GM10248 (cell line): ENCODE data around the gene ARPC5L.

Experiments
- CTCF ChIA-PET: fragments of 300-600 bp; sonication (Branson Sonifier 250); formaldehyde crosslinking; extraction: SDS; loops from one replicate; lab custom pipeline; 2021; ENCODE audit warnings: antibody characterized with exemption; lab: Yijun Ruan, JAX
- POLR2A ChIA-PET: fragments of 350-650 bp; sonication (Branson Sonifier 250); formaldehyde crosslinking; extraction: SDS; loops from one replicate; lab custom pipeline; 2020; ENCODE audit warnings: antibody characterized with exemption; lab: Yijun Ruan, JAX
- DNase-seq: peaks from one replicate; pipeline ENCODE4 v3.0.0; 2012; ENCODE audit errors: extremely low spot score
- TF ChIP-seq, protein P1 (sequence below): IDR thresholded peaks from 2 replicates; pipeline ENCODE4 v1.5.1; 2012; ENCODE audit warnings: mild to moderate bottlenecking, low read depth; ENCODE audit errors: extremely low read depth, missing control alignments, control extremely low read depth

Gene ARPC5L

DNA sequence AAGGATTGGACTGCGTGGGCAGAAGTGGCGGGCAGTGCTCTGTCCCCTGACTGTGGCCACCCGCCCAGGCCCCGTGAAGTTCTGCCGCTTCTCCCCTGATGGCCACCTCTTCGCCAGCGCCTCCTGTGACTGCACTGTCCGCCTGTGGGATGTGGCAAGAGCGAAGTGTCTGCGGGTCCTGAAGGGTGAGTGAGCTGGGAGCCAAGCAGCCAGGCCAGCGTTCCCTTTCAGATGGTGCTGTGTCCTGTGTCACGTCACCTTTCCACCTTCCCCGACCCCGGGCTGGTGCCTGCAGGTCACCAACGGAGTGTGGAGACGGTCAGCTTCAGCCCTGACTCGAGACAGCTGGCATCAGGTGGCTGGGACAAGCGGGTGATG, 6.4 kb upstream of the ARPC5L start:
- ChIA-PET POLR2A (interaction anchor here (2.0 to 2.4 kb wide), 2 partner anchors 10 to 85 kb away, joined by 9 to 10 read pairs; partner anchors contain the start of gene NR6A1), CTCF (interaction anchor here (0.9 to 26.0 kb wide), 7 partner anchors 13 to 91 kb away, joined by 3 to 814 read pairs (median 62); partner anchors contain the start of genes ARPC5L, NR6A1, OLFML2A and RPL35)
- TF ChIP-seq, protein P1, sequence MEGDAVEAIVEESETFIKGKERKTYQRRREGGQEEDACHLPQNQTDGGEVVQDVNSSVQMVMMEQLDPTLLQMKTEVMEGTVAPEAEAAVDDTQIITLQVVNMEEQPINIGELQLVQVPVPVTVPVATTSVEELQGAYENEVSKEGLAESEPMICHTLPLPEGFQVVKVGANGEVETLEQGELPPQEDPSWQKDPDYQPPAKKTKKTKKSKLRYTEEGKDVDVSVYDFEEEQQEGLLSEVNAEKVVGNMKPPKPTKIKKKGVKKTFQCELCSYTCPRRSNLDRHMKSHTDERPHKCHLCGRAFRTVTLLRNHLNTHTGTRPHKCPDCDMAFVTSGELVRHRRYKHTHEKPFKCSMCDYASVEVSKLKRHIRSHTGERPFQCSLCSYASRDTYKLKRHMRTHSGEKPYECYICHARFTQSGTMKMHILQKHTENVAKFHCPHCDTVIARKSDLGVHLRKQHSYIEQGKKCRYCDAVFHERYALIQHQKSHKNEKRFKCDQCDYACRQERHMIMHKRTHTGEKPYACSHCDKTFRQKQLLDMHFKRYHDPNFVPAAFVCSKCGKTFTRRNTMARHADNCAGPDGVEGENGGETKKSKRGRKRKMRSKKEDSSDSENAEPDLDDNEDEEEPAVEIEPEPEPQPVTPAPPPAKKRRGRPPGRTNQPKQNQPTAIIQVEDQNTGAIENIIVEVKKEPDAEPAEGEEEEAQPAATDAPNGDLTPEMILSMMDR, result no peak
- no peak for DNase-seq

GRCh38 chr9:124855944-124856765, 5.8 kb upstream of the ARPC5L start:
- no peak for DNase-seq
- POLR2A ChIA-PET, result interaction anchor here (0.6 to 2.4 kb wide), 5 partner anchors 11 to 86 kb away, joined by 3 to 10 read pairs (median 5); partner anchors contain the start of gene NR6A1
- CTCF ChIA-PET, result interaction anchor here (0.9 to 26.0 kb wide), 7 partner anchors 12 to 92 kb away, joined by 3 to 814 read pairs (median 62); partner anchors contain the start of genes ARPC5L, NR6A1, OLFML2A and RPL35
- TF ChIP-seq, protein P1, result peak; percentile 54

DNA sequence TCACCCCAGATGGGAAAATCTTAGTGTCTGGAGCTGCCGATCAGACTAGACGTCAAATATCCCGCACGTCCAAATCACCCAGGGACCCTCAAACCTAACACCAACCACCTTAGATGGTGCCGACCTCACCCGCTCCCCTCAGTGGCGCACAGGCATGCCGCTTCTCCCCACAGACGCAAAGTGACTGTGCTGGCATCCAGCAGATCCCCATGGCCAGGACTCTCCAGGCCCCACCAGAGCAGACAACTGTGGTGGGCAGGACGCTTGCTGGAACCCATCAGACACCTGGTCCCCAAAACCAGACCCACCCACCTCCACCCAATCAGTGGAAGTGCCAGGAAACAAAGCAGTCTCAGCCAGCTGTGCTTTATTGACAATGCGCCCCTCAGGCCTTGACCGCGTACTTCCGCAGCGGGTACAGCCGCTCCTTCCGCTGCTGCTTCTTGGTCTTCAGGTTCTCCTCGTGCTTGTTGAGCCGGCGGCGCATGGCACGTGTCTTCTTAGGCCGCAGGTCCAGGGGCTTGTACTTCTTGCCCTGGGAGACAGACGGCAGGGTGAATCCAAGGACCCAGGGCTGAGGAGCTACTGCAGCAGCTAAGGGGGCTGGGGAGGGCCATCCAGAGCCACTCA, 4.3 kb upstream of the ARPC5L start:
- POLR2A ChIA-PET, result interaction anchor here (0.7 to 1.4 kb wide), 2 partner anchors 15 kb away, joined by 3 to 5 read pairs; no protein-coding TSS in a partner anchor
- TF ChIP-seq, protein P1, result no peak
- no peak for DNase-seq
- CTCF ChIA-PET, result interaction anchor here (1.7 to 26.0 kb wide), 2 partner anchors 36 to 83 kb away, joined by 4 to 814 read pairs; partner anchors contain the start of genes NR6A1 and OLFML2A

DNA sequence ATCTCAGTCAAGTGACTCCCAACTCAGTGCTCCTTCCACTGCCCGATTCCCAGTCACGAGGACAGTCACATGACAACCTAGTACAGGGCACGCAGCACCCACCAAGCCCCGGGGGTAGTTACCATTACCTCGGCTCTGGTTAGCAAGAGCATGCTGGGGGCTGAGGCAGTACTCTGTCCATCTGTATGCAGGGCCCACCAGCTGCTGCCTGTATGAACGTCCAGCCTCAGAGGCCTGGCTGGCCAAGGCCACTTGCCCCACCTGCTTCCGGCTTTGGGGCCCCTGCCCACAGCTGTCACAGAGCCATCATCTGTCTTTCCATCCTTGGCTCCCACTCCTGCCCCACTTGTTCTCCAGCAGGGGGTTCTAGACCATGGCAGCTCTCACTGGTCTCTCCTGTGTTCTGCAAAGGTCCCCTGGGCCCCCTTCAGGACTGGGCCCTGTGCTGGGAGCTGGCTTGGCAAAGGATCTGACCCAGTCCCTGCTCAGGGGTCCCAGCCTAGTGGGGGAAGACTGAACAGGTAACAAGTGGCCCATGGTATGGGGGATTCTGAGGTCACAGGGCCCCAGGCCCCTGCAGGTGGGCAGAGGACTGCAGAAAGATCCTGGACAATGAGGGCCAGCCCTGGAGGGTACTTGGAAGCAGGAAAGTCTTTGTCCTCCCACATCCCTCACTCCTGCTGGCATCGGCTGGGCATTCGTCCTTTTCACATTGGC, 3.4 kb upstream of the ARPC5L start:
- no peak for DNase-seq
- POLR2A ChIA-PET, result interaction anchor here (0.7 kb wide), 1 partner anchor 14 kb away, joined by 3 read pairs; no protein-coding TSS in a partner anchor
- CTCF ChIA-PET, result interaction anchor here (0.9 to 26.0 kb wide), 4 partner anchors 26 to 97 kb away, joined by 3 to 814 read pairs (median 3); partner anchors contain the start of genes NR6A1 and OLFML2A
- TF ChIP-seq, protein P1, result no peak

GRCh38 chr9:124859803-124860581, 1.9 kb upstream of the ARPC5L start:
- DNase-seq, result no peak
- ChIA-PET CTCF (interaction anchor here (1.7 to 26.0 kb wide), 3 partner anchors 8 to 86 kb away, joined by 4 to 814 read pairs (median 173); partner anchors contain the start of genes NR6A1, OLFML2A and WDR38), POLR2A (interaction anchor here (1.9 kb wide), 1 partner anchor 18 kb away, joined by 4 read pairs; no protein-coding TSS in a partner anchor)
- TF ChIP-seq, protein P1, result no peak
